ENCODE data around the gene EPHA8.

DNA sequence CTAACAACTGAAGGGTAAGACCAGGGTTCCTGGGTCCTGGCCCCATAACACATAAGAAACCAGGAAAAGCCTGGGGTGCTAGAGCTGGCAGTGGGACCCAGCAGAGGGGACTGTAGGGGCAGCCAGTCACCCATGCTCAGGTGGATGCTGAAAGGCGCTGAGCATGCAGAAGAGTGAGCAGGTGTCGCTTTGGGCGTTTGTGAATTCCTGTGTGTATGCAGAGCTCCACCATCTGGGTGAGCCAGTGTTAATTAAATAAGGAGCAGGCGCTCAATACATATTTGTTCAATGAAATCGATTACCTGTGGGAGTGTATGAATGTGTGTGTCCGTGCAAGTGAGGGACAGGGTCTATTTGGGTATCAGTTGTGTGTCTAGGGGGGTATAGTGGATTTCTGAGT lies 73.6 kb downstream of the EPHA8 start:
- TF ChIP-seq, protein P1, sequence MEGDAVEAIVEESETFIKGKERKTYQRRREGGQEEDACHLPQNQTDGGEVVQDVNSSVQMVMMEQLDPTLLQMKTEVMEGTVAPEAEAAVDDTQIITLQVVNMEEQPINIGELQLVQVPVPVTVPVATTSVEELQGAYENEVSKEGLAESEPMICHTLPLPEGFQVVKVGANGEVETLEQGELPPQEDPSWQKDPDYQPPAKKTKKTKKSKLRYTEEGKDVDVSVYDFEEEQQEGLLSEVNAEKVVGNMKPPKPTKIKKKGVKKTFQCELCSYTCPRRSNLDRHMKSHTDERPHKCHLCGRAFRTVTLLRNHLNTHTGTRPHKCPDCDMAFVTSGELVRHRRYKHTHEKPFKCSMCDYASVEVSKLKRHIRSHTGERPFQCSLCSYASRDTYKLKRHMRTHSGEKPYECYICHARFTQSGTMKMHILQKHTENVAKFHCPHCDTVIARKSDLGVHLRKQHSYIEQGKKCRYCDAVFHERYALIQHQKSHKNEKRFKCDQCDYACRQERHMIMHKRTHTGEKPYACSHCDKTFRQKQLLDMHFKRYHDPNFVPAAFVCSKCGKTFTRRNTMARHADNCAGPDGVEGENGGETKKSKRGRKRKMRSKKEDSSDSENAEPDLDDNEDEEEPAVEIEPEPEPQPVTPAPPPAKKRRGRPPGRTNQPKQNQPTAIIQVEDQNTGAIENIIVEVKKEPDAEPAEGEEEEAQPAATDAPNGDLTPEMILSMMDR (IDR thresholded peaks at IDR 0.05) = no peak
- TF ChIP-seq POLR2AphosphoS5 (IDR thresholded peaks at IDR 0.05) = no peak
- TF ChIP-seq POLR2A (IDR thresholded peaks at IDR 0.05; ENCODE audit: low read depth) = no peak
- no peak for TF ChIP-seq EP300 (IDR thresholded peaks at IDR 0.05)
